NCI-H1436 (cell line): Measurements from ENCODE around the gene SYT5.
"Not testable (repeated sequence)": the region's sequence is repeated elsewhere in the genome, so short reads cannot be mapped to it uniquely, and the experiment has no call there.

Experiments used
- DNase-seq: peaks from one replicate; lab custom pipeline; 2025; lab: John Stamatoyannopoulos, UW

Gene SYT5

DNA sequence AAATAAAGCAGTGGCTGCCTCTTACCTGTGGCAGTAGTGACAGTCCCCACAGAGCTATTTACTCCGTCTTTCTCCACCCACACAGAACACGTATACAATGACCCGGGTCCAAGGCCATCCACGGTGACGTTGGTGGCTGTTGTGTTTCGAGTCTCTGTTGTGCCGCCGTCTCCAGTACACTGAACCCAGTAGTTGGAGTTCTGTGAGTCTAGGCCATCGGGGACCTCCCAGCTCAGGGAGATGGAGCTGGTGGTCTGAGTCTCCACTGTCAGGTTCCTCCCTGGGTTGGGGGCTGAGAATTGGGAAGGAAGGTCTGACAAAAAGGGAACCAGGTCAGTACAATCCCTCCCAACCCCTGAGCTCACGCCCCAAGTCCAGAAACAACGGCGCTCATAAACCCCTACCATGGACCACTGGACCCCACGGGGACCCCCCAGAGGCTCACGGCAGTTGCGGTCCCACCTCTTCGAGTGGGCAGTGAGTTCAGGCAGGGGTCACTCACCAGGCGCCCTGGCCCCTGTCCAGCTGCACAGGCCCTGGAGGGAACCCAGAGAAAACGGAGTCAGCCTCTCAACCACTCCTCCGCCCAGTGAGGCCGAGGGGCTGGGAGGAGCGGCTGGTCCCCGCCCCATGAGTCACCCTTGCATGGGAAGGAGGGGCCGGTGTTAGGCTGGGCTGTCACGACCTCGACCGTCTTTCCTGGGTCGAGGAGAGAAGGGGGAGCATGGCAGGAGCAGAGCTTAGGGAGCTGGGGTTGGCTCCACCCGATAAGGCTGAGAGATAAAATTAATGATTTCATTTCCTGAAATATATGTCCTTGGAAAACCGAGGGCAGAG, 26.8 kb upstream of the SYT5 start:
- DNase-seq = peak; percentile 74

DNA sequence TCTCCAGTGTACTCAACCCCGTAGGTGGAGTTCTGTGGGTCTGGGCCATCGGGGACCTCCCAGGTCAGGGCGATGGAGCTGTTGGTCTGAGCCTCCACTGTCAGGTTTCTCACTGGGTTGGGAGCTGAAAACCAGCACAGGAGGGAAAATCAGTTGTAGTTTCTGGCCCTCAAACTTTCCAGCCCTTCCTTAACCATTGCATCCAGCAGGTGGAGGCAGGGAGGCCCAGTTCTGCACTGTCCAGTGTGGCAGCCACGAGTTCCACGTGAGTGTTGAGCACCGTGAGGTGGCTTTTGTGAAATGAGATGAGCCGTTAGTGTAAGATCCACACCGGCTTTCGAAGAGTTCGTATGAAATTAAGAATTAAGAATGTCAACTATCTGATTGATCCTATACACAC, 22.1 kb upstream of the SYT5 start:
- not testable (repeated sequence) for DNase-seq

DNA sequence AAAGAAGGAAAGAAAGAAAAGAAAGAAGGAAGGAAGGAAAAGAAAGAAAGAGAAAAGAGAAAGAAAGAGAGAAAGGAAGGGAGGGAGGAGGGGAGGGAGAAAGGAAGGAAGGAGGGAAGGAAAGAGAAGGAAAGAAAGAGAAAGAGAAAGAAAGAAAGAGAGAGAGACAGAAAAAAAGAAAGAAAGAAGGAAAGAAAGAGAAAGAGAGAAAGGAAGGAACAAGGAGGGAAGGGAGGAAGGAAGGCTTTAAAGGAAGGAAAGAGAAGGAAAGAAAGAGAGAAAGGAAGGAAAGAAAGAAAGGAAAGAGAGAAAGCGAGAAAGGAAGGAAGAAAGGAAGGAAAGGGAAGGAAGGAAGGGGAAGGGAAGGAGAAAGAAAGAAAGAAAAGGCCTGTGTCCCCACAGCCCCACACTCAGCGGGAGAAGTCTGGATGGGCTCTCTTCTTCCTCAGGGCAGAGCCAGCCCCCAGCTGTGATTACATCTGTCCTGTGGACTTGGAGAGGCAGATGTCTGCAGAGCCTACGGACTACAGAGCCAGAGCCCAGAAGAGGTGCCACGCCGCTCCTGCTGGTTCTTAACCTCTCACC, 19.6 kb upstream of the SYT5 start:
- no peak for DNase-seq

GRCh38 chr19:55198651-55199050, 18.6 kb upstream of the SYT5 start:
- no peak for DNase-seq

DNA sequence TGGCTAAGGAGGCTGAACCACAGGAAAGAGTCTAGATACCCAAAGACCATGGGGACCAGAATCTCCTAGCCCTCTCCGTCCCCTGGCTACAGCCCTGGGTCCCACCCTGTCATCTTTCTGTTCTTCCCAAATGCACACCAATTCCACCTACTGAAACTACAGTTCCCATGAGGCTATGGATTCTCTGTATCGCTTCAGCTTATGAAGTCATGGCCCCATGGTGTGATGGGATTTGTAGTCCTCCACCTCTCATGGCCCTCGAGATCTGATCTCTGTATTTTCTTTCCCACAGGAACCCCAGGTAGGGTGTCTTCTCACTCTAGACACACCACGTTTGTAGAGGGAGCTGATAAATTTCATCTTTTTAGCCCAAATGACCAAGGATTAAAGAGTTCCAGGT, 17.4 kb upstream of the SYT5 start:
- DNase-seq = no peak

DNA sequence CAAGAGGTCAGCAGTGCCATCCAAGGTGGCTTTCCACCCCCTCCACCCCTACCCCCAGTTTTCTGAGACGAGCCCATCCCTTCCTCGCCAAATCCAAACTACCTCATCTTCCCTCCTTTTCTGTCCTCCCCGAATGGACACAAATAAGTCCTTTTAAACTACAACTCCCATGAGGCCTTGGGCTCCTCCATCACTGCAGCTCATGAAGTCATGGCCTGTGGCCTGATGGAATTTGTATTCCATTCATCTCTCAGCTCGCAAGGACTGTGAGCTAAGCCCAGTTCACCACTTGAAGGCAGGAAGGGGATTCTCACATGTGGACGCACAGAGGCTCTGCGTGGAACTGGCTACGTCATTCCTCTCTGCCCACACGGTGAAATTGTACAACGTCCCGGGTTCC, 16.7 kb upstream of the SYT5 start:
- DNase-seq = no peak

DNA sequence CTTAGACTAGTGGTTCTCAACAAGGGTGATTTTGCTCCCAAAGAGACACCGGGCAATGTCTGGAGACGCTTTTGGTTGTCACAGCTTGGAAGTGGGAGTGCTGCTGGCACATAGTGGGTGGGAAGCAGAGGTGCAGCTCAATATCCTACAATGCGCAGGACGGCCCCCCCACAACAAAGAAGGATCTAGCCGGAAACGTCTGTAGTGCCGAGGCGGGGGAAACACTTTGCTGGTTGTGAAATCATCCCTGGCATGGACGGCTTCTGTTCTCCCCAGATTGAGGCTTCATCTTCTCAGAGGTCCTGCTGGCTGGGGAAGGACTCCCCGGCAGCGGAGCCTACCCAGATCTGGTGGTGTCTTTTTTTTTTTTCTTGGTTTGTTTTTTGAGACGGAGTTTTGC, 13.4 kb upstream of the SYT5 start:
- no peak for DNase-seq

DNA sequence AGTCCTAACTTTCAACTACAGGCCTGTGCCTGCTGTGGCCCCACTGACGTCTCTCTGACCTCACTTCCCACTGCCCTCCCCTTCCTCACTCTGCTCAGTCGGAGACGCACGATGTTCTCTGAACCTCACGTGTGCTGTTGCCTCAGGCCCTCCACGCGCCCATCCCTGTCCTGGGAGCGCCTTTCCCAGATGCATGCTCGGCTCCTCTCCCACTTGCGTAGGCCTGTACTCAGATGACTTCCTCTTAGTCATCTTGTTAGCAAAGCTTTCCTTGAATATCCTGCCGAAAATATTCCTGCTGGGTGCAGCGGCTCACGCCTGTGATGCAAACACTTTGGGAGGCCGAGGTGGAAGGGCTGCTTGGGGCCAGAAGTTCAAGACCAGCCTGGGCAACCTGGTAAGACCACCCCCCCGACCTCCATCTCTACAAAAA, 9.3 kb upstream of the SYT5 start:
- DNase-seq = no peak

DNA sequence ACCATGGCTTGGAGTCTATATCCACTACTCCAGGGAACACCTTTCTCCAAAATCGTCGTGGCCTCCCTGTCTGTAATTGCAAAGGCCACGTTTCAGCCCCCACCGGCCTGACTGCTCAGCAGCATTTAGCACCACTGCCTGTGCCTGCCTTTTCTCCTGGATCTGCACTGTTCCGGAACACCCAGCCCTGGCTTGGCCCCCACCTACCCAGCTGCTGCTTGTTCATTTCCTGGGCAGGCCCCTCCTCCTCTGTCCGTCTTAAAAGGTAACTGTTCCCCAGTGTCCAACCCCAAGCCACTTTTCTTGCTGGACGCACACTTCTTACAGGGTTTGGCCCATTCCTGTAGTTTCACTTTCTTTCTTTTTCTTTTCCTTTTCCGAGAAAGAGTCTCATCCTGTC, 8.5 kb upstream of the SYT5 start:
- no peak for DNase-seq

- no peak for DNase-seq
These were observed 6.0 kb upstream of the SYT5 start for GRCh38 chr19:55186080-55186479.

DNA sequence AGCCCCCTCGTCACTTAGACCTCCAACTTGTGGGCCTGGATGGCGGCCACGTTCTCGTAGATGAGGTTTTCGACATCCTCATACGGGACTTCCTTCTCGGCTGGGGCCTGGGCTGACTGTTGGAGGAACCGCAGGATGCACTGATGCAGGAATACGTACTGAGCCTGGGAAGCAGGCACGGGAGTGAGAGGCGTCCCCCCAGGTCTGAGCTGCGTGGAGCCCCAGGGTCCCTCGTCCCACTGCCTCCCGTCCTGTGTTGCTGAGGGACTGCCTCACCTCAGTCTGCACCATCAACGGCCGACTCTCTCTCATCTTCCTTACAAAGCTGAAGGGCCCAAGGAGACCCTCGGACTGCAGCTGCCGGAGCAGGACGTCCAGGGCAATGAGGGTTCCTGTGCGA, 1.7 kb upstream of the SYT5 start:
- no peak for DNase-seq

GRCh38 chr19:55178781-55179599, 1.1 kb downstream of the SYT5 start:
- peak; percentile 95 for DNase-seq

GRCh38 chr19:55176076-55176475, 4.0 kb downstream of the SYT5 start:
- no peak for DNase-seq

DNA sequence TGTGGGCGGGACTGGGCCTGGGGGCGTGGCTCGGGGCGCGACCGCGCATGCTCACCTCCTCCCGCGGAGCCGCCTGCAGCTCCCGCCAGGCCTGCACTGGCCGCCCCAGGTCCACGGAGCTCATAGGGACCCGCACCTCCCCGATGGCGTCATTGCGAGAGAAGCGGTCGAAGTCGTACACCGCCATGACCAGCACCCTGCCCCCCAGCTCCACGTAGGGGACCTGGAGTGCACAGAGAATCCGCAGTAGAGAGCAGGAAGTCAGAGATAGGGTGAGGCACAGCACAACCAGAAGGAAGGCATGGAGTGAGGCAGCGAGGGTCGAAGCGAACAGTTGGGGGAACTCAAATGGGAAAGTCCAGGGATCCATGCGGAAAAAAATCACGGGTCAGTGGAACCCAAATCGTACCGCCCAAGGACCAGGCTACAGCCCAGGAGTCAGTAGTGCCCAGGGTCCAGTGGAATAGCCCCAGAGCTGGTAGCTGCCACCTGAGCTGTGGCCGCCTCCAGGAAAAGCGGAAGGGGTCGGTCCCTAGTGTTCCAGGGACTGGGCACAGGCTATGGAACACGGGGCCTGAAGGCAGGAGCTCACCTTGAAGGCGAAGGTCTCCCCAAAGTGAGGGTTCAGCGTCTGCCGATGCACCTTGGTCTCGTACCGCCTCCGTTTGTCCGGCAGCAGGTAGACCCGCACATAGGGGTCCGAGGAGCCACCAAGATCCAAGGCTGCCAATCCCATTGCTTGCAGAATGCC, 4.8 kb downstream of the SYT5 start:
- DNase-seq = no peak

GRCh38 chr19:55174425-55175116, 5.5 kb downstream of the SYT5 start:
- no peak for DNase-seq

DNA sequence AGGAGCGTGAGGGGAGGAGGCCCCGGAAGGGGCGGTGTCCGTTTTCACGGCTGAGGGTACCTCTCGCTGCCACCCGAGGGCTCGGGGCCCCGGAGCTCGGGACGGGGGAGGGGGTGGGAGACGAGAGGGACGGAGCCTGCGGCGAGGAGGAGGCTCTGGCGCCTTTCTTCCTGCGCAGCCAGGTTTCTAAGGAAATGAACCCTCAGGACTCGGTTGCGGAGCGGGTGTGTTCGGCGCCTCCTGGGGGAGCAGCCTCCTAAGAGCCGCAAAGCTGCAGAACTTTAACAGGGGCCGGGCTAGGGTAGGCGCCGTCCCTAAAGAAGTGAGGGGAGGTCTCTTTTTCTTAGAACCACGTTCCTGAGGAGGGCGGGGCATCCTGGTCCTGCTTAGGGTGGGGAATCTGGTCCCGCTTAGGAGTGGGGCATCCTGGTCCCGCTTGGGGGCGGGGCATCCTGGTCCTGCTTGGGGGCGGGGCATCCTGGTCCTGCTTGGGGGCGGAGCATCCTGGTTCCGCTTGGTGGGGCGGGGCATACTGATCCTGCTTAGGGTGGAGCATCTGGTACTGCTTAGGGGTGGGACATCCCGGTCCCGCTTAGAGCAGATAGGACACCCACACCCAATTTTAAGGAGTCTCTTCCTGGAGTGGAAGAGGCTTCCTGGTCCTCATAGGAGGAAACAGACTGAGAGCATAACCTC, 6.2 kb downstream of the SYT5 start:
- DNase-seq = peak; percentile 91

- no peak for DNase-seq
These were observed 6.8 kb downstream of the SYT5 start for GRCh38 chr19:55173186-55173713.

DNA sequence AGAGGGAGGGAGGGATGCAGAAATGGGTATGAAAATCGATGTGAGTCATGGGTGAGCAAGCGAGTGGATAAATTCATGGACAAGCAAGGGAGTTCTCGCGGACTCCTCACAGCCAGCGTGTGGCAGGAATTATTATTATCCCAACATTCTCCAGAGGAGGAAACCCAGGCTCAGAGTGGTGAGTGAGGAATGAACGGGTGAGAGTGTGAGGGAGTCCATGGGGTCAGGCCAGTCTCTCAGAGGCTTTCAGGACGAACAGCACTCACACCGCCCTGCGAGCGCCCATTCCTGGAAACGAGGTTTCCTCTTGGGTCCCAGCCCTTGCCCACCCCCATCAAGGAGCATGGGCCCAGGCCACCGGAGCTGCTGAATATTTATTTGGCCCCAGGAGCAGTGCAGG, 7.3 kb downstream of the SYT5 start:
- no peak for DNase-seq

- DNase-seq = not testable (repeated sequence)
These were observed 7.8 kb downstream of the SYT5 start for GRCh38 chr19:55172318-55172717.

- DNase-seq = no peak
These were observed 8.6 kb downstream of the SYT5 start for GRCh38 chr19:55171440-55171839.

- DNase-seq = no peak
These were observed 11.0 kb downstream of the SYT5 start for GRCh38 chr19:55169136-55169535.
